Endothelial cell (in vitro differentiated cells): ENCODE measurements around the gene PRPS1. TPM values are rescaled to one million over a fixed set of nuclear protein-coding genes. Genes with fewer than 3 reads are reported as not detected.

Experiments used
- DNase-seq: peaks from one replicate; pipeline ENCODE4 v3.0.0; 2021; ENCODE audit warnings: low spot score
- H3K27ac Mint-ChIP-seq: one replicate; pipeline ENCODE4 v1.8.0; 2021; ENCODE audit warnings: mixed read lengths, inconsistent platforms; ENCODE audit not compliant: unreplicated experiment
- H3K27me3 Mint-ChIP-seq: one replicate; pipeline ENCODE4 v1.8.0; 2021; ENCODE audit warnings: mild to moderate bottlenecking, moderate library complexity, mixed read lengths, inconsistent platforms; ENCODE audit not compliant: unreplicated experiment
- H3K36me3 Mint-ChIP-seq: one replicate; pipeline ENCODE4 v1.8.0; 2021; ENCODE audit warnings: mild to moderate bottlenecking, low read depth, mixed read lengths, inconsistent platforms; ENCODE audit not compliant: unreplicated experiment
- H3K4me1 Mint-ChIP-seq: one replicate; pipeline ENCODE4 v1.8.0; 2021; ENCODE audit warnings: mild to moderate bottlenecking, mixed read lengths, inconsistent platforms; ENCODE audit not compliant: unreplicated experiment
- H3K4me3 Mint-ChIP-seq: one replicate; pipeline ENCODE4 v1.8.0; 2021; ENCODE audit warnings: mild to moderate bottlenecking, mixed read lengths, inconsistent platforms; ENCODE audit not compliant: unreplicated experiment
- H3K9me3 Mint-ChIP-seq: one replicate; pipeline ENCODE4 v1.8.0; 2021; ENCODE audit warnings: mixed read lengths, inconsistent platforms; ENCODE audit not compliant: unreplicated experiment
- total RNA-seq: library from RNA; stranded (reverse); fragmentation: NEBNext Ultra II Directional; extraction: Animal tissue kit (Norgen Biotek cat#: 25700); gene quantifications from one replicate; pipeline ENCODE4 v1.2.1, GENCODE V29; 2021; ENCODE audit not compliant: unreplicated experiment
- TF ChIP-seq, protein P1 (sequence below): fragments of 200-600 bp; sonication (generic); IDR thresholded peaks from one replicate; pipeline ENCODE4 v1.5.0; 2021; ENCODE audit warnings: antibody characterized with exemption; ENCODE audit not compliant: unreplicated experiment

The PRPS1 gene
- total RNA-seq, 1 donor from 2014 or later = 41.0 TPM

DNA sequence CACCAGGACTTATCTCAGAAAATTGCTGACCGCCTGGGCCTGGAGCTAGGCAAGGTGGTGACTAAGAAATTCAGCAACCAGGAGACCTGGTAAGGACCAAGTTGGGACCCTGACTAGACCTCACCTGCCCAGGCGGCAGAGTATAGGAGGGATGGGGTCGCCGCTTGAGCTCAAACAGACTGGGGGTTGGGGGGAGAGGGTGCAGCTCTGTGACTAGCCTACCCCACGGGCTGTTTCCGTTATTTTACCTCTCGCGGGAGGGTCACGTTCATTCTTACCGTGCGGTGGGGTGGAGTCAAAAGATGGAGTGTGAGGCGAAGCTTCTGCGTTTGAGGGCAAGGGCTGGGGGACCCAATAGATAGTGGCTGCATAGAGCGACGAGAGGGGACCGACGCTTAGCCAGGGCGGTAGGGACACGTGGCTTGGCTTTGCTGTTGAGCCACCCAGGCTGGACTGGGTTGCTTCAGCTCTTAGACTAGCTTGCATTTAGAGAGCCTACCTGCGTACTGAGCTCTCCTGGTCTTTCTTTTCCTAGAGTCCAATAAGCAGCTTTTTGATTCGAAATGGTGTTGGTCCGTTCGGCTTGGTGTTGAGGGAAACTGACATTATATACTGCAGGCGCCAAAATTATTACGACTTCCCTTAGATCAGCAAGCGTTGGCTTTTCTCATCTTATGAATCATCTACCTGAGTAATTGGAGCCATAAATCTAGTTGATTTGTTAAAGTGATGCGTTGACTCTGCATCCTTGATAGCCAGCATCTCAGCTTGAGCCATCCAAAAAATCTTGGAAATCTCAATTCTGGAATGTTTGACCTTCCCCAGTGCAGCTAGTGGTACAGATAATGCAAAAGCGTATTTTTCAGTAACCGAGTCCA lies 591 bp downstream of the PRPS1 start:
- peaks cover 7% of the 10 kb centered on the region for H3K4me1 Mint-ChIP-seq
- peak overlapping the region; percentile 94 for H3K4me3 Mint-ChIP-seq
- H3K27ac Mint-ChIP-seq = peak overlapping the region; percentile 82
- H3K36me3 Mint-ChIP-seq = no peaks in the 10 kb centered on the region
- no peaks in the 10 kb centered on the region for H3K9me3 Mint-ChIP-seq
- peak; percentile 27 for DNase-seq
- H3K27me3 Mint-ChIP-seq = no peaks in the 10 kb centered on the region
- TF ChIP-seq, protein P1, sequence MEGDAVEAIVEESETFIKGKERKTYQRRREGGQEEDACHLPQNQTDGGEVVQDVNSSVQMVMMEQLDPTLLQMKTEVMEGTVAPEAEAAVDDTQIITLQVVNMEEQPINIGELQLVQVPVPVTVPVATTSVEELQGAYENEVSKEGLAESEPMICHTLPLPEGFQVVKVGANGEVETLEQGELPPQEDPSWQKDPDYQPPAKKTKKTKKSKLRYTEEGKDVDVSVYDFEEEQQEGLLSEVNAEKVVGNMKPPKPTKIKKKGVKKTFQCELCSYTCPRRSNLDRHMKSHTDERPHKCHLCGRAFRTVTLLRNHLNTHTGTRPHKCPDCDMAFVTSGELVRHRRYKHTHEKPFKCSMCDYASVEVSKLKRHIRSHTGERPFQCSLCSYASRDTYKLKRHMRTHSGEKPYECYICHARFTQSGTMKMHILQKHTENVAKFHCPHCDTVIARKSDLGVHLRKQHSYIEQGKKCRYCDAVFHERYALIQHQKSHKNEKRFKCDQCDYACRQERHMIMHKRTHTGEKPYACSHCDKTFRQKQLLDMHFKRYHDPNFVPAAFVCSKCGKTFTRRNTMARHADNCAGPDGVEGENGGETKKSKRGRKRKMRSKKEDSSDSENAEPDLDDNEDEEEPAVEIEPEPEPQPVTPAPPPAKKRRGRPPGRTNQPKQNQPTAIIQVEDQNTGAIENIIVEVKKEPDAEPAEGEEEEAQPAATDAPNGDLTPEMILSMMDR = no peak

DNA sequence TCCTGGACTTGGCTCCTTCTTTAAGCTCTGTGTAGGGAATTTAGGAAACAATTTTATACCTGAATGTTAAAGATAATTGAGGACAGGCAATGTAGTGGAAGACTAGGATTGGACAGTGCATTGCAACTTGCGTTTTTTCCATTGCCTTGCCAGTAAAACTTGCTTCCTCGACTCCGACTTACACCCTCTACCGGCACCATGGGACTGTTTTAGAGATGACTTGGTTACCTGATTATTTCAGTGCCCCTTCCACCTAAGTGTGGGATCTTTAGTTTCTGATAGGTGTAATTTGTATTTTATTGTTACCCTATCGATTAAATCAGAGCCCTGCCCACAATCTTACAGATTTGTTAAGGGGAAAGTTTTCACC lies 1.2 kb downstream of the PRPS1 start:
- Mint-ChIP-seq H3K4me1 (peaks cover 7% of the 10 kb centered on the region), H3K4me3 (peak overlapping the region; percentile 94), H3K9me3 (no peaks in the 10 kb centered on the region), H3K27me3 (no peaks in the 10 kb centered on the region), H3K36me3 (no peaks in the 10 kb centered on the region), H3K27ac (no peak overlapping the region)
- TF ChIP-seq, protein P1 = no peak
- DNase-seq = no peak

DNA sequence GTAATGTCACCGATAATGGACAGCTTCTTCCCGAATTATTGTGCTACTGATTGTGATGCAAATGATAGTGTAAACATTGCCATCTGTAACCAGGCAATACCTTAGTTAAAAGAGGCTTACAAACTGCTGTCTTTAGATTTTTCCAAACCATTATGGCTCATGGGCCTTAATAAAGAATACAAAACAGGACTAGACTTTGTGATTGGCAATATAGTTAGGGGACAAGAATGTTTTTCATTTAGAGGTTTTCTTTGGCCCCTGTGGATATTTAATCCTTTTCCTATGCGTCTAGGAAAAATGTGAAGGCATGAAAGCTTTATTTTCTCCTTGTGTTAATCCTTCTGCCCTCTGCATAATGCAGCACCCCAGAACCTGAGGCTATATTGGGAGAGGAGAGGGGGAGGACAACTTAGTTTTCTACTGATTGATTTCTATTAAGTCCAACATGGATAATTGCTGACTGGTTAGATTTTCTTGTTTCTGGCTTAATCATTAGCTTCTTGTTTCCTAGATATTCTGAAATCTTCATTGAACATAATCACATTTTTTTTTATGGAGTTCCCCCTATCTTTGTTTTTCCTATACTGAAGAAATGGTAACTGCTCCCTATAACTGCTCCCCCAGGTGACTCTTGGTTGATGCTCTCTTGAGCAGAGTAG lies 1.9 kb downstream of the PRPS1 start:
- TF ChIP-seq, protein P1 = no peak
- no peak for DNase-seq
- H3K27ac Mint-ChIP-seq = no peak overlapping the region
- H3K27me3 Mint-ChIP-seq = no peaks in the 10 kb centered on the region
- H3K4me3 Mint-ChIP-seq = no peak overlapping the region
- H3K36me3 Mint-ChIP-seq = no peaks in the 10 kb centered on the region
- peaks cover 7% of the 10 kb centered on the region for H3K4me1 Mint-ChIP-seq
- H3K9me3 Mint-ChIP-seq = no peaks in the 10 kb centered on the region

DNA sequence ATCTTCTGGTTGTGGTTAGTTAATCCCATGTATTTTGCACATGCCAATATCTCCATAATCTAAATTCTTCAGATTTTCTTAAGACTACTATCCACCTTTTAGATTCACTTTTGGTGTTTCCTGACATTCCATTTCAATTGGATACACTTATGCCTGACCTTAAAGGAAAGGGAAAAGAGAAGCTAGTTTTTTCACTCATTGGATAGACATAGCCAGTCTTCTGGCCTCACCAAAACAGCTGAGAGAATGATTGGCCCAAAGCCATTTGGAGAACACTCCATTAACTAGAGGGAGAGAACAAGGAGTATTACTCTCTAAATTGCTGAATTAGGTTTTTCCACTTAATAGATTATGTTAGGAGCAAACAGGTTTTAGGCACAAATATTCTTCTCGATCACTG lies 4.0 kb downstream of the PRPS1 start:
- Mint-ChIP-seq H3K27me3 (no peaks in the 10 kb centered on the region), H3K36me3 (no peaks in the 10 kb centered on the region), H3K4me1 (peaks cover 7% of the 10 kb centered on the region), H3K9me3 (no peaks in the 10 kb centered on the region), H3K27ac (no peak overlapping the region), H3K4me3 (no peak overlapping the region)
- TF ChIP-seq, protein P1 = no peak
- no peak for DNase-seq

DNA sequence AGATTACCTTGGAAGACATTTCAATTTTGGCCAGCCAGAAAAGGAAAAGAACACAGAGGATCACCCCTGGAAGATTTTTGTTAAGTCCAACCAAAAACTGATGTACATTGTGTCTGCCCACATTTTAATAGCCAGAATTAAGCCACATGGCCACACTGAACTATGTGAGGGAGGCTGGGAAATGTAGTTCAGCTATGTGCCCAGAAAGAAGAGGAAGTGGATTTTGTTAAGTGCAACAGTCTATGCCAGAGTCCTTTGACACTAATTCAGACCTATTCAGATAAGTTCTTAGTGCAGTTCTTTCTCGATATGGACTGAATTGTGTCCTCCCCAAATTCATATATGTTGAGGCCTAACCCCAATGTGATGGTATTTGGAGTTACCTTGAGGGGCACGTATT lies 18.4 kb downstream of the PRPS1 start:
- no peak overlapping the region for H3K27ac Mint-ChIP-seq
- peaks cover 11% of the 10 kb centered on the region for H3K36me3 Mint-ChIP-seq
- TF ChIP-seq, protein P1 = no peak
- no peak overlapping the region for H3K4me3 Mint-ChIP-seq
- no peaks in the 10 kb centered on the region for H3K27me3 Mint-ChIP-seq
- no peaks in the 10 kb centered on the region for H3K4me1 Mint-ChIP-seq
- no peak for DNase-seq
- H3K9me3 Mint-ChIP-seq = no peaks in the 10 kb centered on the region
